Right lobe of liver (tissue), 6 donors: ENCODE results near the gene NDUFB2. TPM values are rescaled to one million over a fixed set of nuclear protein-coding genes. Genes with fewer than 3 reads are reported as not detected.
A peak's percentile ranks its signal among the peaks of the same experiment; 100 is the strongest.
"Not testable (repeated sequence)": the region's sequence is repeated elsewhere in the genome, so short reads cannot be mapped to it uniquely, and the experiment has no call there.

Source experiments
- ATAC-seq, 4 donors: fragments of 200-7000 bp; cut with Tn5 transposase; one replicate each; pipeline ENCODE4 v1.9.1; 2020; ENCODE audit warnings: mild to moderate bottlenecking in 4 of 4, moderate library complexity in 4 of 4
- DNase-seq, 3 donors: peaks; one replicate each; pipeline ENCODE4 v3.0.0-alpha.2; 2020
- H3K27ac ChIP-seq, 3 donors: fragments of 200-600 bp; one replicate each; pipeline ENCODE4 v1.8.0; 2022
- H3K27me3 ChIP-seq, 2 donors: fragments of 200-600 bp; one replicate each; pipeline ENCODE4 v1.8.0; 2022
- H3K36me3 ChIP-seq, 4 donors: fragments of 200-600 bp; sonication (generic) in 1 of 4; one replicate each; pipeline versions ENCODE4 v1.5.1 to v1.8.0; 2017 to 2022; ENCODE audit warnings: control low read depth in 1 of 4
- H3K4me1 ChIP-seq, 4 donors: fragments of 200-600 bp; sonication (generic) in 1 of 4; one replicate each; pipeline versions ENCODE4 v1.5.1 to v1.8.0; 2017 to 2022; ENCODE audit warnings: control low read depth in 1 of 4
- H3K4me3 ChIP-seq, 3 donors: fragments of 200-600 bp; one replicate each; pipeline ENCODE4 v1.8.0; 2022
- H3K9me3 ChIP-seq, 4 donors: fragments of 200-600 bp; sonication (generic) in 1 of 4; one replicate each; pipeline versions ENCODE4 v1.5.1 to v1.8.0; 2017 to 2022; ENCODE audit warnings: control low read depth in 1 of 4
- POLR2A ChIP-seq: fragments of 450-650 bp; IDR thresholded peaks from one replicate; pipeline ENCODE4 v1.6.1; 2017; ENCODE audit warnings: antibody characterized with exemption, mild to moderate bottlenecking
- WGBS: methylation state at CpG from one replicate; pipeline ENCODE4 v1.1.6; 2018; ENCODE audit warnings: low coverage, low lambda C conversion rate; ENCODE audit not compliant: insufficient coverage; ENCODE audit errors: missing lambda C conversion rate; 5-methylcytosine and 5-hydroxymethylcytosine counted together
- intact Hi-C, 2 donors: fragments of 100-400 bp; cut with DNase I; formaldehyde crosslinking; loops; one replicate each; pipeline versions ENCODE4 v1.11.2 to v1.14.1; 2022
- total RNA-seq, 6 experiments: library from RNA; depleted of rRNA in 2 of 6; stranded (reverse); fragments of >200 nt in 2 of 6; fragmentation: NEBNext Ultra II Directional in 3 of 6; extraction: Animal tissue kit (Norgen Biotek cat#: 25700) in 3 of 6; gene quantifications; one replicate each; pipeline versions ENCODE4 v1.1.0 to v1.2.4, GENCODE V29; 2016 to 2023
- TF ChIP-seq, protein P1 (sequence below), 4 donors: fragments of 200-600 bp in 3 of 4; fragments of 450-650 bp in 1 of 4; IDR thresholded peaks; one replicate each; pipeline versions ENCODE4 v1.5.1 to v1.8.0; 2016 to 2022; ENCODE audit warnings: antibody characterized with exemption in 4 of 4, mild to moderate bottlenecking in 2 of 4
- donor health status: DM: no; HTN: yes; CAD: no.
- donor health status: DM: no; HTN: no; CAD: no.
- donor health status: DM: no; HTN: no; CAD: no.
- donor health status: DM: no; HTN: yes; CAD: no.
- donor health status: DM: no; HTN: yes; CAD: no.

Gene NDUFB2
- total RNA-seq, 6 experiments from 2014 or later, result 114 to 235 (median 134) TPM

DNA sequence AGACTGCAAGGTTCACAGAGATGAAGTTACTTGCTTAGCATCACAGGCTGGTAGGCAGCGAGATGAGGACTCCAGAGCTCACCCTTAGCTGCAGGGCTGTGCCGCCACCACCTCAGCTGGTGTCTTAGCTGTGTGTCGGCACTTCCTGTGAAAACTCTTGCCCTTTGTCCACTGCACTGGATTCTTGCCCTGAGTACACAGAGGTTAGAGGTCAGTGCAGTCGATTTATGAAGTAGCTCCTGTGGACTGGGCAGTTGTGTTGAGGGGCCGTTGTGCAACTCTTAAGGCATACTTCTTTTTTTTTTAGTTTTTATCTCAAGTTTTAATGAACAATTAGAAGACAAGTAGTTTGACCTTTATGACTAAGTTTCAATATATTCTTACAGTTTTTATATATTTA, 10.6 kb downstream of the NDUFB2 start:
- WGBS, result 17% methylated on average over 3 of the region's 5 CpGs
- intact Hi-C loops, result no loop called here
- TF ChIP-seq, protein P1, sequence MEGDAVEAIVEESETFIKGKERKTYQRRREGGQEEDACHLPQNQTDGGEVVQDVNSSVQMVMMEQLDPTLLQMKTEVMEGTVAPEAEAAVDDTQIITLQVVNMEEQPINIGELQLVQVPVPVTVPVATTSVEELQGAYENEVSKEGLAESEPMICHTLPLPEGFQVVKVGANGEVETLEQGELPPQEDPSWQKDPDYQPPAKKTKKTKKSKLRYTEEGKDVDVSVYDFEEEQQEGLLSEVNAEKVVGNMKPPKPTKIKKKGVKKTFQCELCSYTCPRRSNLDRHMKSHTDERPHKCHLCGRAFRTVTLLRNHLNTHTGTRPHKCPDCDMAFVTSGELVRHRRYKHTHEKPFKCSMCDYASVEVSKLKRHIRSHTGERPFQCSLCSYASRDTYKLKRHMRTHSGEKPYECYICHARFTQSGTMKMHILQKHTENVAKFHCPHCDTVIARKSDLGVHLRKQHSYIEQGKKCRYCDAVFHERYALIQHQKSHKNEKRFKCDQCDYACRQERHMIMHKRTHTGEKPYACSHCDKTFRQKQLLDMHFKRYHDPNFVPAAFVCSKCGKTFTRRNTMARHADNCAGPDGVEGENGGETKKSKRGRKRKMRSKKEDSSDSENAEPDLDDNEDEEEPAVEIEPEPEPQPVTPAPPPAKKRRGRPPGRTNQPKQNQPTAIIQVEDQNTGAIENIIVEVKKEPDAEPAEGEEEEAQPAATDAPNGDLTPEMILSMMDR (IDR thresholded peaks at IDR 0.05), result no peak
- TF ChIP-seq POLR2A, result no peak

DNA sequence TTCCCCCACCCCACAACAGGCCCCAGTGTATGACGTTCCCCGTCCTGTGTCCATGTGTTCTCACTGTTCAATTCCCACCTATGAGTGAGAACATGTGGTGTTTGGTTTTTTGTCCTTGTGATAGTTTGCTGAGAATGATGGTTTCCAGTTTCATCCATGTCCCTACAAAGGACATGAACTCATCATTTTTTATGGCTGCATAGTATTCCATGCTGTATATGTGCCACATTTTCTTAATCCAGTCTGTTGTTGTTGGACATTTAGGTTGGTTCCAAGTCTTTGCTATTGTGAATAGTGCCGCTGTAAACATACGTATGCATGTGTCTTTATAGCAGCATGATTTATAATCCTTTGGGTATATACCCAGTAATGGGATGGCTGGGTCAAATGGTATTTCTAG, 12.3 kb downstream of the NDUFB2 start:
- H3K4me1 ChIP-seq, DNase-seq, H3K27ac ChIP-seq, ATAC-seq, H3K9me3 ChIP-seq, intact Hi-C loops, H3K4me3 ChIP-seq, H3K27me3 ChIP-seq: not testable (repeated sequence)
- H3K36me3 ChIP-seq, result peaks cover 0 to 25% (median 4%) of the 10 kb centered on the region in 4 donors
- 100% methylated on average over 4 of the region's 4 CpGs for WGBS

More for the DNA sequence above, 10.6 kb downstream of the NDUFB2 start:
- peak; percentile 73 to 93 (median 88) for ATAC-seq
- H3K4me1 ChIP-seq, result peaks cover 0 to 7% (median 0%) of the 10 kb centered on the region in 4 donors
- H3K4me3 ChIP-seq, result no peak overlapping the region
- no peaks in the 10 kb centered on the region for H3K27me3 ChIP-seq
- H3K36me3 ChIP-seq, result peaks cover 0 to 25% (median 4%) of the 10 kb centered on the region in 4 donors
- DNase-seq, result no peak
- no peak overlapping the region for H3K27ac ChIP-seq
- H3K9me3 ChIP-seq, result no peaks in the 10 kb centered on the region

DNA sequence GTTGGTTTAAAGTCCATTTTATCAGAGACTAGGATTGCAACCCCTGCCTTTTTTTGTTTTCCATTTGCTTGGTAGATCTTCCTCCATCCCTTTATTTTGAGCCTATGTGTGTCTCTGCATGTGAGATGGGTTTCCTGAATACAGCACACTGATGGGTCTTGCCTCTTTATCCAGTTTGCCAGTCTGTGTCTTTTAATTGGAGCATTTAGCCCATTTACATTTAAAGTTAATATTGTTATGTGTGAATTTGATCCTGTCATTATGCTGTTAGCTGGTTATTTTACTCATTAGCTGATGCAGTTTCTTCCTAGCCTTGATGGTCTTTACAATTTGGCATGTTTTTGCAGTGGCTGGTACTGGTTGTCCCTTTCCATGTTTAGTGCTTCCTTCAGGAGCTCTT, 15.9 kb downstream of the NDUFB2 start:
- H3K27me3 ChIP-seq, intact Hi-C loops, ATAC-seq, H3K36me3 ChIP-seq, H3K9me3 ChIP-seq, H3K4me1 ChIP-seq, H3K27ac ChIP-seq, DNase-seq, H3K4me3 ChIP-seq: not testable (repeated sequence)

DNA sequence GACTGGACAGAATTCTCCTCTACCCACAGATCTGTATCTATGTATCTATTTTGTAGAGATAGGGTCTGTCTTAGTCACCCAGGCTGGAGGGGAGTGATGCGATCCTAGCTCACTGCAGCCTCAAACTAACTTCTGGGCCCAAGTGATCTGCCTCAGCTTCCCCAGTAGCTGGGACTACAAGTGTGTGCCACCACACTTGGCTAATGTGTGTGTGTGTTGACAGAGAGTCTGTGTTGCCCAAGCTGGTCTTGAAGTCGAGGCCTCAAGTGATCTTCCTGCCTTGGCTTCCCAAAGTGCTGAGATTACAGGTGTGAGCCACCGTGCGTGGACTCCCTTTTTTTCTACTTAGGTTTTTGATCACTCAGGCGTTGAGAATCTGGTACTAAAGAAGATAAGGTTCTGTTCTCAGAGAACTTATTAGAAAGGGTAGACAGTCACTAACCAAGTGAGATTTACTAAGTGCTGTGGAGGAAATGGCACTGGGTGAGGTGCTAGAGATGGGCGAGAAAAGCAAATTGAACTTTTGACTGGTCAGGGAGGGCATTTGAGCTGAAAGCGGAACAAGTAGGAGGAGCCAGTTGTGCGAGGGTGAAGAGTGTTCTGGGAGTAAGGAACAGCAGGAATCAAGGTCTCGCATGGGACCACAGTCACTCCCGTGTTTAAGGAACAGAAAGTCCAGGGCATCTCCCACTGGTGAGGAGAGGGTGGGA, 18.0 kb downstream of the NDUFB2 start:
- ATAC-seq (peak; percentile 64 to 82 (median 70)), DNase-seq (no peak)
- Histone ChIP-seq H3K27ac (no peak overlapping the region), H3K9me3 (no peaks in the 10 kb centered on the region), H3K4me1 (no peaks in the 10 kb centered on the region), H3K36me3 (no peaks in the 10 kb centered on the region), H3K27me3 (no peaks in the 10 kb centered on the region), H3K4me3 (no peak overlapping the region)
- no peak for TF ChIP-seq POLR2A
- TF ChIP-seq, protein P1 (IDR thresholded peaks at IDR 0.05), result no peak
- intact Hi-C loops, result no loop called here
- WGBS, result 53% methylated on average over 9 of the region's 10 CpGs

- Histone ChIP-seq H3K4me1 (peaks cover 0 to 11% (median 3%) of the 10 kb centered on the region in 4 donors), H3K9me3 (no peaks in the 10 kb centered on the region), H3K27ac (no peak overlapping the region), H3K4me3 (no peak overlapping the region), H3K27me3 (no peaks in the 10 kb centered on the region), H3K36me3 (no peaks in the 10 kb centered on the region)
- ATAC-seq (peak in 1 of 4 donors; percentile 31), DNase-seq (no peak)
- no peak for TF ChIP-seq POLR2A
- WGBS, result 70% methylated on average over 3 of the region's 5 CpGs
- intact Hi-C loops, result no loop called here
Observed at GRCh38 chr7:140719721-140720120, 23.2 kb downstream of the NDUFB2 start.

- no peak overlapping the region for H3K4me3 ChIP-seq
- no peaks in the 10 kb centered on the region for H3K36me3 ChIP-seq
- DNase-seq (no peak), ATAC-seq (peak; percentile 78 to 86 (median 80))
- peaks cover 0 to 11% (median 3%) of the 10 kb centered on the region in 4 donors for H3K4me1 ChIP-seq
- TF ChIP-seq, protein P1 (IDR thresholded peaks at IDR 0.05), result no peak
- no peak for TF ChIP-seq POLR2A
- intact Hi-C loops, result no loop called here
- no peaks in the 10 kb centered on the region for H3K9me3 ChIP-seq
- 56% methylated on average over 1 of the region's 1 CpG for WGBS
- H3K27ac ChIP-seq, result no peak overlapping the region
- no peaks in the 10 kb centered on the region for H3K27me3 ChIP-seq
Observed at GRCh38 chr7:140722254-140722653, 25.7 kb downstream of the NDUFB2 start.
